GM19467 (cell line): ENCODE measurements around the gene FAAP20.
A peak's percentile ranks its signal among the peaks of the same experiment; 100 is the strongest.

Source experiments
- ATAC-seq: cut with Tn5 transposase; IDR thresholded peaks from one replicate; pipeline ENCODE4 v1.9.1; 2021; ENCODE audit warnings: mild to moderate bottlenecking, moderate library complexity; ENCODE audit not compliant: unreplicated experiment

The FAAP20 gene

GRCh38 chr1:2230781-2231531, 36.4 kb upstream of the FAAP20 start:
- ATAC-seq, result no peak

GRCh38 chr1:2229911-2230731, 35.5 kb upstream of the FAAP20 start:
- no peak for ATAC-seq

GRCh38 chr1:2229037-2229864, 34.7 kb upstream of the FAAP20 start:
- ATAC-seq, result no peak

- no peak for ATAC-seq
Observed at GRCh38 chr1:2228694-2229036, 34.1 kb upstream of the FAAP20 start.

GRCh38 chr1:2228157-2228594, 33.6 kb upstream of the FAAP20 start, which contains the start of gene SKI:
SKI (plus strand) TSS chr1:2228319; CDS start chr1:2228767, 448 bp downstream.
- no peak for ATAC-seq

- peak; percentile 85 for ATAC-seq
Observed at GRCh38 chr1:2227346-2228156, 33.0 kb upstream of the FAAP20 start.

- no peak for ATAC-seq
Observed at GRCh38 chr1:2226525-2227345, 32.2 kb upstream of the FAAP20 start.

GRCh38 chr1:2224631-2225428, 30.3 kb upstream of the FAAP20 start:
- ATAC-seq, result no peak

- no peak for ATAC-seq
Observed at GRCh38 chr1:2224170-2224584, 29.6 kb upstream of the FAAP20 start.

GRCh38 chr1:2221271-2221670, 26.7 kb upstream of the FAAP20 start:
- no peak for ATAC-seq

GRCh38 chr1:2216767-2217058, 22.1 kb upstream of the FAAP20 start:
- ATAC-seq, result no peak

- ATAC-seq, result no peak
Observed at GRCh38 chr1:2215909-2216766, 21.6 kb upstream of the FAAP20 start.

GRCh38 chr1:2215329-2215728, 20.8 kb upstream of the FAAP20 start:
- ATAC-seq, result no peak

GRCh38 chr1:2214541-2215241, 20.1 kb upstream of the FAAP20 start:
- no peak for ATAC-seq

GRCh38 chr1:2213576-2214505, 19.3 kb upstream of the FAAP20 start:
- ATAC-seq, result no peak
